Suprapubic skin (tissue), 4 donors: ENCODE results near the gene SERPINI1.

ENCODE experiments used
- POLR2A ChIP-seq, 2 donors: fragments of 450-650 bp; IDR thresholded peaks; one replicate each; pipeline ENCODE4 v1.6.1; 2017; ENCODE audit warnings: antibody characterized with exemption in 2 of 2, mild to moderate bottlenecking in 2 of 2, moderate library complexity in 2 of 2
- POLR2AphosphoS5 ChIP-seq, 3 donors: sonication (generic); formaldehyde crosslinking; IDR thresholded peaks; one replicate each; pipeline ENCODE4 v1.6.1; 2017; ENCODE audit warnings: antibody characterized with exemption in 3 of 3
- TF ChIP-seq, protein P1 (sequence below), 2 donors: fragments of 200-600 bp in 1 of 2; fragments of 450-650 bp in 1 of 2; sonication (generic) in 1 of 2; IDR thresholded peaks; one replicate each; pipeline ENCODE4 v1.5.1; 2016 to 2019; ENCODE audit warnings: antibody characterized with exemption in 2 of 2, mild to moderate bottlenecking in 1 of 2, moderate library complexity in 1 of 2

DNA sequence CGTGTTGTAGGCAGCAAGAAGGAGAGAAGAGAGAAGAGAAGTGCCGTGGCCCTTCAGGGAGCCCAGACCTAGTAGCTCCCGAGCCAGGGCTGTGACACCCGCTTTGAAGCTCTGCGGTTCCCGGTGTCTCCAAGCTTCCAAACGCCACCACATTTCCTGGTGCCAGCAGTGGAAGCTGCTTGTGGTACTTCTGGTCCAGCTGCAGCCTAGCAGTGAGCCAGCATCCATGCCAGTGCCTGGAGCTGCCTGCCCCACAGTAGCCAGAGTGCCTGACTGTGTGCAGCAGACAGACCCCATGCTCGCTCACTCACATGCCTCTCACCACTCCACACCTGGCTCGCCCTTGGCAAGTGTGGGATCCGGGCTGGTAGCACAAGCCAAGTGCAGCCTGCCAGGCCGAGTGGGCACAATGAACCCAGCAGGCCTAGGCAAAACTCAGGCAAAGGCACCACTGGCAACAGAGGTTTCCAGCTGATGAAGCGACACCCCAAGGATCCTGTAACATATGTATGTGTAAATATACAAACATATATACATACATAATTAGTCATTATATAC, 85.8 kb downstream of the SERPINI1 start:
- TF ChIP-seq, protein P1, sequence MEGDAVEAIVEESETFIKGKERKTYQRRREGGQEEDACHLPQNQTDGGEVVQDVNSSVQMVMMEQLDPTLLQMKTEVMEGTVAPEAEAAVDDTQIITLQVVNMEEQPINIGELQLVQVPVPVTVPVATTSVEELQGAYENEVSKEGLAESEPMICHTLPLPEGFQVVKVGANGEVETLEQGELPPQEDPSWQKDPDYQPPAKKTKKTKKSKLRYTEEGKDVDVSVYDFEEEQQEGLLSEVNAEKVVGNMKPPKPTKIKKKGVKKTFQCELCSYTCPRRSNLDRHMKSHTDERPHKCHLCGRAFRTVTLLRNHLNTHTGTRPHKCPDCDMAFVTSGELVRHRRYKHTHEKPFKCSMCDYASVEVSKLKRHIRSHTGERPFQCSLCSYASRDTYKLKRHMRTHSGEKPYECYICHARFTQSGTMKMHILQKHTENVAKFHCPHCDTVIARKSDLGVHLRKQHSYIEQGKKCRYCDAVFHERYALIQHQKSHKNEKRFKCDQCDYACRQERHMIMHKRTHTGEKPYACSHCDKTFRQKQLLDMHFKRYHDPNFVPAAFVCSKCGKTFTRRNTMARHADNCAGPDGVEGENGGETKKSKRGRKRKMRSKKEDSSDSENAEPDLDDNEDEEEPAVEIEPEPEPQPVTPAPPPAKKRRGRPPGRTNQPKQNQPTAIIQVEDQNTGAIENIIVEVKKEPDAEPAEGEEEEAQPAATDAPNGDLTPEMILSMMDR (IDR thresholded peaks at IDR 0.05), result no peak
- TF ChIP-seq POLR2A (IDR thresholded peaks at IDR 0.05) (no peak), POLR2AphosphoS5 (IDR thresholded peaks at IDR 0.05) (no peak)
